SJCRH30 (cell line): ENCODE data around the gene NKX1-2. TPM values are rescaled to one million over a fixed set of nuclear protein-coding genes. Genes with fewer than 3 reads are reported as not detected.

ENCODE experiments used
- DNase-seq, 2 experiments: peaks; one replicate each; pipeline ENCODE4 v3.0.0-alpha.2; 2015 to 2020
- H3K27ac ChIP-seq: fragments of 250-450 bp; sonication (Bioruptor Pico); 2 replicates; pipeline ENCODE4 v1.5.1; 2020; ENCODE audit warnings: mild to moderate bottlenecking, moderate library complexity
- H3K27me3 ChIP-seq: fragments of 250-450 bp; sonication (Bioruptor Pico); 2 replicates; pipeline ENCODE4 v1.5.1; 2020; ENCODE audit warnings: mild to moderate bottlenecking, moderate library complexity
- H3K36me3 ChIP-seq: fragments of 250-450 bp; sonication (Bioruptor Pico); 2 replicates; pipeline ENCODE4 v1.5.1; 2020; ENCODE audit warnings: mild to moderate bottlenecking, moderate library complexity
- H3K4me1 ChIP-seq: fragments of 250-450 bp; sonication (Bioruptor Pico); 2 replicates; pipeline ENCODE4 v1.5.1; 2020; ENCODE audit warnings: mild to moderate bottlenecking, moderate library complexity
- H3K4me3 ChIP-seq: fragments of 250-450 bp; sonication (Bioruptor Pico); 2 replicates; pipeline ENCODE4 v1.5.1; 2020; ENCODE audit warnings: mild to moderate bottlenecking, moderate library complexity
- H3K9me3 ChIP-seq: fragments of 250-450 bp; sonication (Bioruptor Pico); replicated peaks from 2 replicates; pipeline ENCODE4 v1.5.1; 2020; ENCODE audit warnings: mild to moderate bottlenecking, moderate library complexity
- total RNA-seq: library from RNA; depleted of rRNA; stranded (reverse); fragments of >200 nt; shearing (Covaris generic); gene quantifications from 2 replicates; pipeline ENCODE4 v1.2.3, GENCODE V29; 2014

Gene NKX1-2
- total RNA-seq, 1 experiment from 2014 or later, result 0.24 TPM

GRCh38 chr10:124465777-124466488 lies 16.1 kb upstream of the NKX1-2 start:
- Histone ChIP-seq H3K9me3 (no peaks in the 10 kb centered on the region), H3K27me3 (no peaks in the 10 kb centered on the region), H3K4me3 (no peak overlapping the region), H3K4me1 (0 out of 2 replicates have a peak, but pooled peaks cover 2% of the 10 kb centered on the region), H3K27ac (no peak overlapping the region), H3K36me3 (no peaks in the 10 kb centered on the region)
- DNase-seq, result no peak

- DNase-seq, result no peak
- Histone ChIP-seq H3K4me1 (0 out of 2 replicates have a peak, but pooled peaks cover 2% of the 10 kb centered on the region), H3K27me3 (no peaks in the 10 kb centered on the region)
Observed at GRCh38 chr10:124465003-124465776, 15.4 kb upstream of the NKX1-2 start.

GRCh38 chr10:124464028-124464965 lies 14.5 kb upstream of the NKX1-2 start:
- no peak overlapping the region for H3K4me3 ChIP-seq
- H3K27ac ChIP-seq, result no peak overlapping the region
- no peaks in the 10 kb centered on the region for H3K27me3 ChIP-seq
- 0 out of 2 replicates have a peak, but pooled peaks cover 2% of the 10 kb centered on the region for H3K4me1 ChIP-seq
- DNase-seq, result no peak
- no peaks in the 10 kb centered on the region for H3K36me3 ChIP-seq
- no peaks in the 10 kb centered on the region for H3K9me3 ChIP-seq

More at GRCh38 chr10:124465003-124465776, 15.4 kb upstream of the NKX1-2 start:
- Histone ChIP-seq H3K27ac (no peak overlapping the region), H3K9me3 (no peaks in the 10 kb centered on the region), H3K36me3 (no peaks in the 10 kb centered on the region), H3K4me3 (no peak overlapping the region)

GRCh38 chr10:124462348-124462695 lies 12.5 kb upstream of the NKX1-2 start:
- no peak for DNase-seq
- H3K4me1 ChIP-seq, result no peaks in the 10 kb centered on the region
- no peak overlapping the region; the same call in 1 of the 2 replicates for H3K27ac ChIP-seq
- no peaks in the 10 kb centered on the region for H3K9me3 ChIP-seq
- H3K4me3 ChIP-seq, result peak overlapping the region; percentile 90
- no peaks in the 10 kb centered on the region for H3K27me3 ChIP-seq
- no peaks in the 10 kb centered on the region for H3K36me3 ChIP-seq

- Histone ChIP-seq H3K9me3 (no peaks in the 10 kb centered on the region), H3K4me3 (peak within 1 kb of the TSS; percentile 90), H3K27me3 (no peaks in the 10 kb centered on the region), H3K36me3 (no peaks in the 10 kb centered on the region), H3K27ac (peak within 1 kb of the TSS; percentile 35; the same call in 1 of the 2 replicates), H3K4me1 (no peaks in the 10 kb centered on the region)
- DNase-seq, result peak; percentile 80 to 85
Observed at GRCh38 chr10:124461642-124462347, 12.0 kb upstream of the NKX1-2 start, which contains the start of gene LHPP. Gene LHPP, plus strand, starts transcription at chr10:124461823. Its CDS starts 40 bp downstream, at chr10:124461863.

- H3K27ac ChIP-seq, result no peak overlapping the region
- no peaks in the 10 kb centered on the region for H3K4me1 ChIP-seq
- no peak for DNase-seq
- H3K36me3 ChIP-seq, result no peaks in the 10 kb centered on the region
- H3K27me3 ChIP-seq, result no peaks in the 10 kb centered on the region
- no peaks in the 10 kb centered on the region for H3K9me3 ChIP-seq
- no peak overlapping the region for H3K4me3 ChIP-seq
Observed at GRCh38 chr10:124460144-124460543, 10.3 kb upstream of the NKX1-2 start.

GRCh38 chr10:124459395-124459794 lies 9.6 kb upstream of the NKX1-2 start:
- Histone ChIP-seq H3K4me1 (no peaks in the 10 kb centered on the region), H3K36me3 (no peaks in the 10 kb centered on the region)
- no peak for DNase-seq

GRCh38 chr10:124458889-124459288 lies 9.1 kb upstream of the NKX1-2 start:
- no peak for DNase-seq
- no peaks in the 10 kb centered on the region for H3K9me3 ChIP-seq
- no peak overlapping the region for H3K27ac ChIP-seq

More at GRCh38 chr10:124459395-124459794, 9.6 kb upstream of the NKX1-2 start:
- H3K9me3 ChIP-seq, result no peaks in the 10 kb centered on the region
- H3K27me3 ChIP-seq, result no peaks in the 10 kb centered on the region
- no peak overlapping the region for H3K4me3 ChIP-seq
- H3K27ac ChIP-seq, result no peak overlapping the region

GRCh38 chr10:124458473-124458872 lies 8.6 kb upstream of the NKX1-2 start:
- Histone ChIP-seq H3K27ac (no peak overlapping the region), H3K27me3 (no peaks in the 10 kb centered on the region), H3K9me3 (no peaks in the 10 kb centered on the region), H3K4me1 (no peaks in the 10 kb centered on the region), H3K4me3 (no peak overlapping the region), H3K36me3 (no peaks in the 10 kb centered on the region)
- no peak for DNase-seq

More at GRCh38 chr10:124458889-124459288, 9.1 kb upstream of the NKX1-2 start:
- H3K4me1 ChIP-seq, result no peaks in the 10 kb centered on the region
- H3K4me3 ChIP-seq, result no peak overlapping the region
- no peaks in the 10 kb centered on the region for H3K27me3 ChIP-seq
- H3K36me3 ChIP-seq, result no peaks in the 10 kb centered on the region

- H3K36me3 ChIP-seq, result no peaks in the 10 kb centered on the region
- H3K4me3 ChIP-seq, result no peak overlapping the region
- H3K27ac ChIP-seq, result no peak overlapping the region
- H3K27me3 ChIP-seq, result peaks cover 11% of the 10 kb centered on the region
- no peak for DNase-seq
- no peaks in the 10 kb centered on the region for H3K9me3 ChIP-seq
- H3K4me1 ChIP-seq, result no peaks in the 10 kb centered on the region
Observed at GRCh38 chr10:124455441-124455840, 5.6 kb upstream of the NKX1-2 start.

- peaks cover 17% of the 10 kb centered on the region for H3K27me3 ChIP-seq
- H3K36me3 ChIP-seq, result no peaks in the 10 kb centered on the region
- H3K4me1 ChIP-seq, result no peaks in the 10 kb centered on the region
Observed at GRCh38 chr10:124453960-124454610, 4.2 kb upstream of the NKX1-2 start.

GRCh38 chr10:124451276-124451675 lies 1.4 kb upstream of the NKX1-2 start:
- Histone ChIP-seq H3K4me1 (no peaks in the 10 kb centered on the region), H3K9me3 (no peaks in the 10 kb centered on the region), H3K4me3 (no peak overlapping the region), H3K27me3 (peaks cover 18% of the 10 kb centered on the region), H3K27ac (no peak overlapping the region), H3K36me3 (no peaks in the 10 kb centered on the region)
- DNase-seq, result no peak

More at GRCh38 chr10:124453960-124454610, 4.2 kb upstream of the NKX1-2 start:
- Histone ChIP-seq H3K27ac (no peak overlapping the region), H3K9me3 (no peaks in the 10 kb centered on the region), H3K4me3 (no peak overlapping the region)
- DNase-seq, result no peak

GRCh38 chr10:124450783-124451057 lies 885 bp upstream of the NKX1-2 start:
- no peak overlapping the region for H3K4me3 ChIP-seq
- no peaks in the 10 kb centered on the region for H3K4me1 ChIP-seq
- H3K36me3 ChIP-seq, result no peaks in the 10 kb centered on the region
- no peak overlapping the region for H3K27ac ChIP-seq
- H3K9me3 ChIP-seq, result no peaks in the 10 kb centered on the region
- no peak for DNase-seq
- H3K27me3 ChIP-seq, result peaks cover 18% of the 10 kb centered on the region
